GM21528 (cell line): ENCODE measurements around the gene FZD1.

Source experiments
- ATAC-seq: cut with Tn5 transposase; IDR thresholded peaks from one replicate; pipeline ENCODE4 v1.9.1; 2021; ENCODE audit warnings: mild to moderate bottlenecking, moderate library complexity; ENCODE audit not compliant: unreplicated experiment, low FRiP score

The FZD1 gene

DNA sequence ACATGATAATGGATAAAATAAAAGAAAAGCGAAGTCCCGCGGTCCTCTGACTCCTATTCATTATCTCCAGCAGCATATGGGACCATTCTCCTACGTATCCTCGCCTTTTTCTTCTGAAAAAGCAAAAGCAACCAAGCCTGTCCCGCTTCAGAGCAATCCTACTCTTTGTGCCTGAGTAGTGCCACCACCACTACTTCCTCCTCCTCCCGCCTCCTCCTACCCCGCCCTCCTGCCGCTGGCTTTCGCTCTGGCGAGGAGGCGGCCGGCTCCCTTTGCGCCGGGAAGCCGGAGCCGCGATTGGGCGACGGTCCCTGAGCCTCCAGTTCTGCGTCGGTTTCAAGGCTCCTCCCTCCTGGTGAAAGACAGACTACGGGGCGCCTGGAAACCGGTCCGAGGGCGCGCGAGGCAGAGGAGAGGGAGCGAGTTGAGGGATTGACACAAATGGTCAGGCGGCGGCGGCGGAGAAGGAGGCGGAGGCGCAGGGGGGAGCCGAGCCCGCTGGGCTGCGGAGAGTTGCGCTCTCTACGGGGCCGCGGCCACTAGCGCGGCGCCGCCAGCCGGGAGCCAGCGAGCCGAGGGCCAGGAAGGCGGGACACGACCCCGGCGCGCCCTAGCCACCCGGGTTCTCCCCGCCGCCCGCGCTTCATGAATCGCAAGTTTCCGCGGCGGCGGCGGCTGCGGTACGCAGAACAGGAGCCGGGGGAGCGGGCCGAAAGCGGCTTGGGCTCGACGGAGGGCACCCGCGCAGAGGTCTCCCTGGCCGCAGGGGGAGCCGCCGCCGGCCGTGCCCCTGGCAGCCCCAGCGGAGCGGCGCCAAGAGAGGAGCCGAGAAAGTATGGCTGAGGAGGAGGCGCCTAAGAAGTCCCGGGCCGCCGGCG, at the start of gene FZD1:
Gene FZD1, plus strand, starts transcription at position 388 of the 878 bp plus-strand sequence. Its CDS starts 448 bp downstream, at position 836.
- ATAC-seq, result peak; percentile 94

DNA sequence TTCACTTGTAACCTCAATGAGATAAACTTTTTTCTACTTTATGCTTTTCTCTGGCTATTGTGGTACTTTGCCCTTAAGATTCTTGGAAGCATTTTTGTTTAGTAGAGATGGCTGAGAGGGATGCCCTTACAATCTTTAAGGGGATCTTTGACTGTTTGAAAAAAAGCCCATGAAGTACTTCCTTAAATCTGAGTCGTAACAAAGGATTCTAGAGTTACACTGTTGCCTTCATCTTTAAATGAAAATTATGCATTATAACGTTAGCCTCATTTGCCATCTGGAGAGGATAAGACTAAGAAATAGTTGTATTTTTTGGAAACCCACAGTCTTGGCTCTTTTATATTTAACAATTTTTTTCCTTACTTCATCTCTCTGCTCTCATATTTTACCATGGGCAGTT, 37.8 kb upstream of the FZD1 start:
- ATAC-seq, result no peak

DNA sequence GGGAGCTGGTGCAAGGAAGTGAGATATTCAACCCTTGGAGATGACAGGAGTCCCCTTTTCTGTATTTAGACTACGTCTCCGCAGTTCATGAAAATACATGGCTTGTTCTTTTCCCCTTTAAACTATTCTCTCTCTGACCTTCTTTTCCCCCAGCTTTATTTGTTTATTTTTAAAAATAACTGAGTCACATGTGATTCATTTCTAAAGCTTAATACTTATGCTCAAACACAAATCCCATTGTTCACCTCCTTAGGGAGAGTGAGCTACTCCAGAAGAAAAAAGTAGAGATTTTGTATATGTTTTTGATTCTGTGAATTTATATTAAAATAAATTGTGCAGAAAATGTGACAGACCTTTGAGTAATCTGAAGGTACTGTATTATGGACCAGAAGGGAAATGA, 35.9 kb upstream of the FZD1 start:
- no peak for ATAC-seq

DNA sequence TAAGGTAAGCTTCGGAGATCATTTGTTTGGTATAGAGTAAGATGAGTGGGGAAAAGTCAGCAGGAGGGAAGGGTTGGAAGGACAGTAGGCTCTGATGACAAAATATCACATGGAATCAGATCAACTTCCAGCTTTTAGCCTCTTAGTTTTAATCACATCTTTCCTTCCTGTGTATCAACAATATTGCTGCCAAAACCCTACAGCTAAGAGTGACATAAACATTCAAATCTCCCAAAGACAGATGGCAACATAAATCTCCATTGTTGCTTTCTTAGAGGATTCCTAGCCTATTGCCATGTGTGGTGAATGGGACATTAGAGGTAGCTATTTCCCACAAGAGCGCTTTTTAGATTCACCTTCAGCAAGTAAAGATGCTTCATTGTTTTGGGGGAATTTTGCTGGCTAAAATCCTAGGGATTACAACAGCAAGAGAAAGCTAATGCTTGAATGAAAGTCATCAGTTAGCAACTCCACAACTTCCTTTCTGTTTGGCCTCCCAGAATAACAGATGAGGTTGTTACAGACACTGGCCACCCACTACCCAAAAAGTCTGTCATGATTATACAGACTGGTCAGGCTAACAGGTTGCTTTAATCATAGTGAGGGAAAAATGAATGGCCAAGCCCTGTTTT, 35.2 kb upstream of the FZD1 start:
- ATAC-seq, result no peak

DNA sequence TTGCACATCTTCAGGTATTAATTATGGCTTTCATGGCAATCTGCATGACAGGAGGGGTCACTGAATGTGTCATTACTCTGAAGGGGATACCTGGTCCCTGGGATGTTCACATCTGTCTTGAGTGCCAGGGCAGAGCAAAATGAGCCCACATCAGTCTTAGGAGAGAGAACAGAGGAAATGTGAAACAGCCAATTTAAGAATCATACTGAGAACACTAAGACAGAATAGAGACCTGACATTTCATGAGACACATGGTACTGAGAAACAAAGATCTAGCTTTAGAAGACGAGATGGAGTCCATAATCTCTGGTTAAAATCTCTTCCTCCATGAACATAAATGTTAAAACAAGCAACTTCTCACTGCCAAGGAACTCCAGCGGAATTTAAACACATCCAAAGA, 34.1 kb upstream of the FZD1 start:
- no peak for ATAC-seq

DNA sequence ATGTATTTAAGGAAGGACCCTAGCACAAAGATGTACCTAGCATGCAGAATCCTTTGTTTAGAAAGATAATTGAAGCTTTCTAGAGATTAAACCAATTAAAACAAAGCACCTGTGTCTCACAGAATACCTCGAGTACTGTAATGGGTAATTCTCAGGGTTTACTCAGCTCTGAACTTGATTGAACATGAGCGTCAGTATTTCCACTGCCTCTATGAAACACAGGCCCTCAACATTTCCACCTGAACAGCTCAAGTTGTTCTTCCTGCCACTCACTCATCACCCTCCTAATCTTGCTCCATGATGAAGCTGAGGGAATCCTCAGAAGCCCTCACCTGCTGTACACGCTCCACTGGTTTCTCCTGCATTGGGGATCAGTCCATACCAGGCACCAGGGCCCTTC, 33.7 kb upstream of the FZD1 start:
- no peak for ATAC-seq

DNA sequence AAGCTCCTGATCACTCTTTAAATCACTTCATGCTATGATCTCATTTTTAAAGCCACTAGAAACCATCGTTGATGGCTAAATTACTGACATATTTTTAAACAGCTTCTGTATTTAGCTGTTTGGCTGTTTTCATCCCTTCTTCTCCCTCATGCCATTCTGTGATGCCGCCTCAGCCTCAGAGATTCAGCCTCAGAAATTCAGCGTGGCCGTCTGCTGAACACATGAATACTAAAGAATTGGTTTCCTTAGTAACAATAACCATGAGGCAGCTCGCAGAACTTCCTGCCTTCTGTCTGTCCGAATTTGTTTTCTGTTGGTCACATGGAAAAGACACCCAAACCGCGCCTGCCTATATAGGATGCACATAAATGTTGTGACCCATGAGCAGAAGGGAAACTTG, 31.0 kb upstream of the FZD1 start:
- ATAC-seq, result no peak

DNA sequence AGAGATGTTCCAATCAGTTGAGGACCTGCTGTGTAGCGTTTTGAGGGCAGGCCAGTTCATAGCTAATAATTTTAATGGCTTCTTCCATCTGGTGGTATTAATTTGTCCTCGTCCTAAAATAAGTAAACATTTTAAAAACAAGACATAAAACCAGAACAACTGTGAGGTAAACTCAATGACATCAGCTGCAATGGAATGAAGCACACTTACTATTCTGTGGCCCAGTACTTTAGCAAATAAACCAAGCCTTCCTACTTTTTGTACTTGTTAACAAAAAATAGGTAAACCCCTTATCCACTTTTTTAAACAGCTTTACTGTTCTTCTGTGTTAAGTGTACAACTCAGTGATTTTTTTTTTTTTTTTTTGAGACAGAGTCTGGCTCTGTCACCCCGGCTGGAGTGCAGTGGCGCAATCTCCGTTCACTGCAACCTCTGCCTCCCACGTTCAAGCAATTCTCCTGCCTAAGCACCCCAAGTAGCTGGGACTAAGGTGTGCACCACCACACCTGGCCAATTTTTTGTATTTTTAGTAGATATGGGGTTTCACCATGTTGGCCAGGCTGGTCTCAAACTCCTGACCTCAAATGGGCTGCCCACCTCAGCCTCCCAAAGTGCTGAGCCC, 28.9 kb upstream of the FZD1 start:
- ATAC-seq, result no peak

DNA sequence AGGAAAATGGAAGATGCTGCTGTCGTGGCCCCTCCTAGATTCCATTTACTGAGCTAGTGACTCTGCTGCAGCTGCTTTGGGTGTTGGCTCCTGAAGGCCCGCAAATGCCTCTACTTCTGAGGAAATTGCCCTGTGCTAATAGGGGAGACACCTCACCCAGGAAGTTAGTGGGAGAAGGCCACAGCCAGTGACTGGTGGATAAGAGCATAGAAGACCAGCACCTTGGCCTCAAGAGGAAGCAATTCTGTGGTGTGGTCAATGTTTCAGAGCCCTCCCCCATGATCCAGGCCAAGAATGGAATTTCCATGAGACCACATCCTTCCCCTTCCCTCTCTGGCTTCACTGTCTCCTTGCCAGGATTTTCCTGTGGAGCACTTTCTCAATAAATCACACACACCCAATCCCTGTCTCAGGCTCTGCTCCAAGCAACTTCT, 25.0 kb upstream of the FZD1 start:
- ATAC-seq, result no peak

DNA sequence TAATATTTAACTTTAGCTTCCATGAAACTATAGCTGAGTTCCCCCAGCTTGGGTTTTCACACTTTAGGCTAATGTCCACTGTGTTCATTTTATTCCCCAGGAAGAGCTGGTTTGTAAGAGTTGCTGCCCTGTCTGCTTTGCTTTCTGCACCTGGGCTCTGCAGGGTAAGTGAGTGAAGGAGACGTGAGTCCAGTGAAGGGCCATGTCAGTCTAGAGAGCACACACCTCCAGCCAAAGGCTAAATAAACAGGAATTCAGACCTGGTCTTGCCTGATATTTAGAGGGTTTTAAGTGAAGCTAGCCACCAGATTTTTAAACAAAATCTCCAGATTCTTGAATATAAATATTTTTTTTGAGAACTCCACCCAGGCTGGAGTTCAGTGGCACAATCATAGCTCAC, 24.5 kb upstream of the FZD1 start:
- ATAC-seq, result no peak

DNA sequence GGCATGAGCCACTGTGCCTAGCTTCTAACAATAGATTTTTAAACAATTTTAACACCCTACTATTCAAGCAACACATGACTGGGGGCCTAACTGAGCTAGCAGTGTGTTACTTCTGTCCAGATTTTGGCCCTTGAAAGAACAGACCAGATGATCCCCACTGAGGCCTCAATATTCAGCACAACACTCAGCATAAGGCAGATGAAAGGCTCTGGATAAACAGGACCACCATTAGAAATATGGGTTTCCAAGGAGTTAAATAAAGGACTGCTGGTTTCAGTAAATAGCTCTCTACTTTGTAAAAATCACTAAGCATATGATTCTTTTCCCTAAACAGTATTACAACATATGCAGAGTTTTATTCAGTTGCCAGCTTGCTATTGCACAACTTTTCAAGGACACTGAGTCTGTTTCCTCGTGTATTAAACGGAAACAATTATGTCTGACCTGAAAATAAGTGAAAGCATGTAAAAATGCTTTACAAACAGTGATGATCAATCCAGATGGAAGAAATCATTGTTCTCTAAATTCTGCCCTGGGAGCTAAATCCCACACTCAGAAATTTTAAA, 23.8 kb upstream of the FZD1 start:
- ATAC-seq, result no peak

DNA sequence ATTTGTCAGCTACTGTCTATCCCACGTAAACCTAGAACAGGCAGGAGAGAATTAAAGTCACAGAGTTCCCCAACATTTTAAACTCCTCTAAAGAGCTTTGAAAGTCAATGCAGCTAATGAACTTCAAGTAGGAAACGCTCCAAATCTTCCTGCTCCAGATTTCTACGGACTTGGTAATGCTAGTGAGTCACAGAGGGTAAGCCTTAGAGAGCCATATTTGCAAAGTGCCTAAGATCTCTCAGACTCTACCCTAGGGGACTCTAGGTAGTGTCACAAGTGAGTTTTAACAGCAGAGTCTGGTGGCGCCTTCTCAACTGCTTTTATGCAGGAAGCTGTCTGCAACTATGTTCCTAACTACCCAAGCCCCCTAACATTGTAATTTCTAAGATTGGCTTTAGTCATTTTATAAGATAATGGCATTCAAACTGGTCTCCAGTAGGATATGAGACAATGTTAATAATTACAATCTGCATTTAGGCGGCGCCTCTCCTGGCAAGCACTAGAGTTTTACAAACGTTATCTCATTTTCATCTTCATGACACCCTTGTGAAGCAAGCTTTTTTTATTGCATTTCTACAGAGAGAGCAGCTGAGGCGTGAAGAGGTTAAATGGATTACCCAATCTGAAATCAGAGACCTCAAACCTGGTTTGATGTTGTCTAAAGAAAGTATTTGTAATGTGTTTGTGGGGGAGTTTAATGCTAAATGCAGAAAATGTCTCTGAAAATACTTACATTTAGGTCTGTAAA, 22.0 kb upstream of the FZD1 start:
- ATAC-seq, result no peak

DNA sequence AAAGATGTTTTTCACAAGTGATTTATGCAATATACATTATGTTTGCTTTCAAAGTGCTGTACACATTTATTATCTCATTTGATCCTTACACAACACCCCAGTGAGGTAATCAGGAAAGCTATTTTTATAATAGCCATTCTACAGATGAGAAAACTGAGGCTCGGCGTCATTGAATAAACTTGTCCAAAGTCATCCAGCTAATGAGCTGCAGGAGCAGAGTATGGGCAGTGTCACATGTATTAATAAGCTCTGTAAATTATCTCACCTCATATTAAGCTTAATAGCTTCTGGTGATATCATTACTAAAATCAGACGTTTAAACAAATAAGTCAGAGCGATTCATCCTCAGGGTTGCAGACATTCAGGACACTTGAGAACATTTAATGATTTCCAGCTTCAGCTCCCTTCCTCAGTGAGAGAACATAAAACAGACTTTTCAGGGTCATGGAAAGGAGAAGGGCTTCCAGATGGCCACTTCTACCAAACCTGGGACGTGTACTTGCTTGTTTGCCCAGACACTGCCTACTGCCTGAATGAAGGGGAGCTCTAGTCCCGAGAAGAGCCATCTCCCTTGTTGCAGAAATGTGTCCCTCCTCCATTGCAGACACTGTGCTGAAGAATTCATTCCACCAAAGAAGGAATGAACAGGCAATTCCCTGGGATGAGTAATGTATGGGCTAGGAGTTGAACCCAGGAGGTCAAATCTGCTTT, 20.5 kb upstream of the FZD1 start:
- no peak for ATAC-seq

DNA sequence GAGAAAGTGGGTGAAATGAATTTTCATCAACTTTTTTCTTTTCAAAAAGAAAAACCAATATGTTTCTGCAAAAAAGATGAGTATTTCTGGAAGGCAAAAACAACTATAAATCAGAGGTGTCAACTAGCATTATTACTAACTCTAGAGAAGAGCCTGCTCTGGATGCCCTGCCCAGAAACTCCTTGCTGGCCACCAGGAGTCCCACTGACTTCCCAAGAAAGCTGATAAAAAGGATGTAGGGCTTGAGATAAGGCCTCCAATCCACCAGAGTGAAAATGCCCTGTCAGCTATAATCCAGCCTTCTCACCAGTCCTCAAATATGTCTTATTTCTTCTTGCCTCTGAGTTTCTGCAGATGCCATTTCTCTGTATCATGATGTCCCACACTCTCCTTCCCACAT, 16.7 kb upstream of the FZD1 start:
- no peak for ATAC-seq

DNA sequence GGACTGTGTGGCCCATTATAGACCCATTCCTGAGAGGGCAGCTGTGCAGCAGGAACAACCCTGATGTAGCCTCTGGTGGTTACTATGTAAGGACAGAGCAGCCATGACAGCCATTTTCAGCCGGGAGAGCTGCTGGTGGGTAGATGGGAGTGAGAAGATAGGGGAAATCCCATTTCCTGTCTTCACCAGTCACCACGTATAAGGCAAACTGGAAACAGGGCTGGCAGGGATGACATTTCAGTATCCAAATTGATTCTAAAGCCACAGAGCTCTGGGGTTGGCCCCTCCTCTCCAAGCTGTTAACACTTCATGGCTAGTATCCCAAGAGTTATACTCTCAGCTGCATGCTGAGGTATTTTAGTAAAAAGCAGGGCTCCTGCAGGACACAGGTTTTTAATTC, 15.2 kb upstream of the FZD1 start:
- no peak for ATAC-seq

DNA sequence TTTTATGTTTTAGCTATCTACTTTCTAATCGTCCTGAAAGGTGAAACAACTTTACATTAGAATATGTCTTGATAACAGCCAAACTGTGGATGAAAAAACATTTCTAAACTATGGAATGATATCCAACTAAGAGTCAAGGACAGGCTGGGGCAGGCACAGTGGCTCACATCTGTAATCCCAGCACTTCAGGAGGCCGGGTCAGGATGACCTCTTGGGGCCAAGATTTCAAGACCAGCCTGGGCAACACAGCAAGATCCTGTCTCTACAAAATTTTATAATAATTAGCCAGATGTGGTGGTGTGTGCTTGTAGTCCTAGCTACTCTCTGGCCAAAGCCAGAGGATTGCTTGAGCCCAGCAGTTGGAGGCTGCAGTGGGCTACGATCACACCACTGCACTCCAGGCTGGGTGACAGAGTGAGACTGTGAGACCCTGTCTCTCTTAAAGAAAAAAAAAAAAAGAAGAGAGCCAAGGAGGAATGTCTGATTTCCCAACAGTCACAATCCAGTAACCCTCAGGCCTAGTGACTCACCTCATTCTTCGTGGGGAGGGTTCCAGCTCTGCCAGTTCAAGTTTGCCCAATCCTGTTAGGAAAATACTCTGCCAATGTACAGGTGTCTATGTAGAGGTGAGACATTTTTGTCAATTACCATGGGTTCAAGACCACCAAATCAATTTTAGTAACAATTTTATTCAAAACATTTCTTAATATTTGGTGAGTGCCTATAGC, 14.6 kb upstream of the FZD1 start:
- no peak for ATAC-seq

DNA sequence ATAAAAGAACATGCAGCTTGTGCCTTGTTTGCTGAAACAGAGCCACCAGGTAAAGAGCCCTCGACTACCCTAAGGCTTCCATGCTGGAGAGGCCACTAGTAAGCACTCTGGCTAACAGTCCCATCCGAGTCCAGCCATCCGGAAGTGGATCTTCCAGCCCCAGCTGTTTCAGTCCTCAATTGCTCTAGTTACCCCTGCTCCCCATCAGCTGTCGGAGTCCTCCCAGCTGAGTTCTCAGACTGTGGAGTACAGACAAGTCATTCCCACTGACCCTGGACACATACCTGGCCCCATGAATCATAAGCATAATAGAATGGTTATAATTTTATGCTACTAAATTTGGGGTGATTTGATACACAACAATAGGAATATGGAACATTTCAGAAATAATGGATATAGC, 13.5 kb upstream of the FZD1 start:
- no peak for ATAC-seq

DNA sequence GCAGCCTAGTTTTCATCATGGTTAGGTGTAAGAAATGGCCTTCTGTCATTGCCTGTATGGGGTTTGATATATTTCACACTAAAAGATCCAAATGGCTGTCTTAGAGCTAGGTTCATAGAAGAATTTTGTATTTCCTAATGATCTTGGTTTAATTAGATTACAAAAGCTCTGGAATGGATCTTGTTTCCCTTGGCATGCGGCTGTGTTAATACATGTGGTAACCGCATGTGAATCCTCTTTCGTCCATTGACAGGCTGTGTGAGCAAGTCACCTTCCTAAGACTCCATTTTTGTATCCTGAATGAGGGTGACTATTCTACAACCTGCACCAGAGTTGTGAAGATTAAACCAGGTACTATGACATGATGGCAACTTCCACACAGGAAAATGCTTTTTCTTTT, 12.4 kb upstream of the FZD1 start:
- no peak for ATAC-seq

DNA sequence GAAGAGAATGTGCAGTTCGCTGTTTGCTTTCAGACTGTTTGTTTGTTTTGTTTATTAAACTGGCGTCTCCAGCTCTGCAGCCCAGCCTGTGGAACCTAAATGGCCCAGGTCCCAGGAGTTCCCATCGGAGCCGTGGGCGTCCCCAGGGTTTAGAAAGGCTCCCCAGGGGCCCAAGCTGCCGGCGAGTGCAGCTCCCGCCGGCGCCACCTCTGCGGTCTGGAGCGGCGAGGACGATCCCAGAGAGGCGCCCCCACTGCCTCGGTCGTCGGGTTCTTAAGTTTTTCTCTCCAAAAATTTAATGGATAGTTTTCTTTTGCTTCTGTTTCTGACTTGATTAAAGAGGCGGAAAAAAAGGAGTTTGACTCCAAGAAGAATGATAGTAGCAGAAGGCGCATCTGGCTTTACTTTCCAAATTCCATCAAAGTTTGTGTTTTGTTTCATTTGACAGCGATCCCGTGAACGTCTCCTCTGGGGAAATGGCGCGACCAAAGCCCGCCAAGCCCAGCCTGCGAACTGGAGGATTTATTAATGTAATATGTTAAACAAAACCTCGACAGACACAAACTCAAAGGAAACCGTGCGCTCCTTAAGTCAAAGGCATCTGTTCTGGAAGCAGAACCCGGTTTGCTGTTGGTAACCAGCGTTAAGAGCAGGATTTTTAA, 718 bp upstream of the FZD1 start:
- peak; percentile 0 for ATAC-seq
